Stimulated activated CD8-positive, alpha-beta memory T cell treated with anti-CD3 and anti-CD28 coated beads, Interleukin-12 subunit alpha, Interleukin-12 subunit beta, amount 100 ng/mL, for 24 hours (primary cell): ENCODE data around the gene HSPBAP1.
"Not testable (repeated sequence)": the region's sequence is repeated elsewhere in the genome, so short reads cannot be mapped to it uniquely, and the experiment has no call there.

Source experiments
- DNase-seq: peaks from one replicate; pipeline ENCODE4 v3.0.0-alpha.2; 2020; ENCODE audit errors: extremely low read depth

Gene HSPBAP1

GRCh38 chr3:122739172-122739571 is 54.5 kb downstream of the HSPBAP1 start:
- no peak for DNase-seq

- DNase-seq: not testable (repeated sequence)
Observed at GRCh38 chr3:122732682-122733525, 60.7 kb downstream of the HSPBAP1 start.

DNA sequence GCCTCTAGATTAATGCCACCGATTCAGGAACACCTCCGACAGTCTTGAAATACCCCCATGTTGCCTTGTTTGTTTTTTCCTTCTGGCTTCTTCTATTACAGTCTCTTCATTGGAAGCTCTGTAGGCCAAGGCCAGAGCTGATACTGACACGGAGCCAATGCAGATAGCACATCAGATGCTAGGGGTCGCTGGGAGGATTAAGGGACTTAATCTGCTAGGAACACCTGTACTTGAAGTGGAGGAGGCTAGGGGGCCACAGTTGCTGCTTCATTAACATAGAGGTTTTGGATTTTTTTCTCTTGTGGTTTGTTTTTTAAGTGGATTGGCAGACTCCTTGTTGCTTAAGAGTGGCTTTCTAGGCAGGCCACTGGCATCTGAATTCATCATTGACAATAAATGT is 63.4 kb downstream of the HSPBAP1 start:
- no peak for DNase-seq

DNA sequence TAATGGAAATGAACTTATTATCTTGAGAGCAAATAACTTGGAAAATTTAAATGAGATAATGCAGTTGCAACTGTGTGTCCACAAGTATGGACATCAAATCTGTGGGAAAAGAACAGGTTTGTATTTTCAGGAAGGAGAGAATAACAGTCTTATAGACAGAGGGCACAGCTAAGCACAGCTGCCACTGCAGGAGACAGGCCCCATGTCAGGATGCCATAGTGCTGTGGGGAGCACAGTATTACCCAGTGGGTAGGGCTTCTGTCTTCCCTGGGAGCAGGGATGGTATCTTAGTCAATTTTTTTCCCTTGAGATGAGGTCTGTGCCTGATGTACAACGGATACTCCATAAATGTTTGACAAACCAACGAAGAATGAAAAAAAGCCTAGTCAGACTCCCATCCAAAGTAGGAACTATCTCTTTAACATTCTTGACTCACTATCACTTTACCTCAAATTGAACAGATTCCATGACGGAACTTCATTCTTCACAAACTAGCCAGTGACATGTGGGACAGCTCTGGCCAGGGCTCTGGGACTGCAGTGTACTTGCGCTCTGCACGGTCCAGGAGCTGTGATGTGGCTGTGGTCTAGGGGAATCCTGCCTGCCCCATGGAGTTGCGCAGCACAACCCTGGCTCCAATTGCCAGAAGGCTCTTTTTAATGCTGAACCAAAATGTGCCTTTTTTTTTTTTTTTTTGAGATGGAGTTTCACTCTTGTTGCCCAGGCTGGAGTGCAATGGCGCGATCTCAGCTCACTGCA is 64.7 kb downstream of the HSPBAP1 start:
- DNase-seq: no peak

- no peak for DNase-seq
Observed at GRCh38 chr3:122728186-122728585, 65.4 kb downstream of the HSPBAP1 start.

DNA sequence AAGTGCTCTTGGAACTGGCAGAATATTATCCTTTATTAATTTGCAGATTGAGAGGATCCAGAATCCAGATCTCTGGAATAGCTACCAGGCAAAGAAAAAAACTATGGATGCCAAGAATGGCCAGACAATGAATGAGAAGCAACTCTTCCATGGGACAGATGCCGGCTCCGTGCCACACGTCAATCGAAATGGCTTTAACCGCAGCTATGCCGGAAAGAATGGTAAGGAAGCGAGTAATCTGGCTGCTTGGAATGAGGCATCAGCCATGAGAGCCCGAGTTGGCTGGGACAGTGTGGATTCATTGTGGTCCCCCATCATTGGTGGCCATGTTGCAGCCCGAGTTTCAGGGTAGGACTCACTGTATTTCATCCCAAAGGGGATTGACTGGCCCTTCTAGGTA is 65.9 kb downstream of the HSPBAP1 start:
- no peak for DNase-seq

- no peak for DNase-seq
Observed at GRCh38 chr3:122727294-122727693, 66.3 kb downstream of the HSPBAP1 start.

GRCh38 chr3:122725106-122725505 is 68.5 kb downstream of the HSPBAP1 start:
- DNase-seq: no peak

- DNase-seq: no peak
Observed at GRCh38 chr3:122719273-122719921, 74.2 kb downstream of the HSPBAP1 start.

GRCh38 chr3:122716667-122717066 is 77.0 kb downstream of the HSPBAP1 start:
- no peak for DNase-seq

DNA sequence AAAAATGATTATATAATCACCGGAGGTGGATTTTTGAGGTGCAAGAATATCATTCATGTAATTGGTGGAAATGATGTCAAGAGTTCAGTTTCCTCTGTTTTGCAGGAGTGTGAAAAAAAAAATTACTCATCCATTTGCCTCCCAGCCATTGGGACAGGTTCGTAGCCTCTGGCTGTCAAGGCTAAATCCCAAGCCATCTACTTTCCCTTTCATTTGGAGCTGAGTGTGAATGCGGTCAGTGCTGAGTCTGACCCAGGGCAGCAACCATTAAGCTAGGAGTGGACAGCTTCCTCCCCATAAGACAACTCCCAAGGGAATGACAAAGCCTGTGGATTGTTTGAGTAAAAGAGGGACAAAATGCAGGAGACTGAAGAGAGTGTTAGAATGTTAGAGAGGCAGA is 79.4 kb downstream of the HSPBAP1 start:
- no peak for DNase-seq

- not testable (repeated sequence) for DNase-seq
Observed at GRCh38 chr3:122710616-122711251, 82.9 kb downstream of the HSPBAP1 start.

DNA sequence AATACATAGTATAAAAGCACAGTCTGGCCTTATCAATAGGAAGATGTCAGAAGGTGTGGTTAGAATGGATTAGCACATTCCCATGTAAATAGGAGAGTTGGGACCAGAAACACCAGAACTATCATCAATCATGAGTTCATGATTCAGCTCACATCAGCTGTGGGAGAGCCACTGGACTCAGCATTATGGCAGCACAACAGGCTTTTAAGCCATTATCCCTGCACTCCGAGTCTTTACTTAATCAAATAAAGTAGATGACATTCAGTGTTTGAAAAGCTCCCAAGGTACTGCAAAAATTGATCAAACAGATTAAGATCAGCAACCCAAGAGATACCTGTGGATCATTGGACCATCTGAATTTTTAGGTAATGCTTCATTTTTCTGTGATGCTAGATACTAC is 88.3 kb downstream of the HSPBAP1 start:
- no peak for DNase-seq

DNA sequence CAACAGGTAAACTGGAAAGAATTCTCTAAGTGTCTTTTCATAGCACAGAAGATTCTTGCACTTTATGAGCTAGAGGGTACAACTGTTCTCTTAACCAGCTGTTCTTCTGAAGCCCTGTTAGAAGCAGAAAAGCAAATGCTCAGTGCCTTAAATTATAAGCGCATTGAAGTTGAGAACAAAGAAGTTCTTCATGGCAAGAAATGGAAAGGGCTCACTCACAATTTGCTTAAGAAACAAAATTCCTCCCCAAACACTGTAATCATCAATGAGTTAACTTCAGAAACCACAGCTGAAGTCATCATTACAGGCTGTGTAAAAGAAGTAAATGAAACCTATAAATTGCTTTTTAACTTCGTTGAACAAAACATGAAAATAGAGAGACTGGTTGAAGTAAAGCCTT is 93.4 kb downstream of the HSPBAP1 start:
- no peak for DNase-seq

- no peak for DNase-seq
Observed at GRCh38 chr3:122697952-122698620, 95.5 kb downstream of the HSPBAP1 start.

- no peak for DNase-seq
Observed at GRCh38 chr3:122695927-122696561, 97.6 kb downstream of the HSPBAP1 start.

DNA sequence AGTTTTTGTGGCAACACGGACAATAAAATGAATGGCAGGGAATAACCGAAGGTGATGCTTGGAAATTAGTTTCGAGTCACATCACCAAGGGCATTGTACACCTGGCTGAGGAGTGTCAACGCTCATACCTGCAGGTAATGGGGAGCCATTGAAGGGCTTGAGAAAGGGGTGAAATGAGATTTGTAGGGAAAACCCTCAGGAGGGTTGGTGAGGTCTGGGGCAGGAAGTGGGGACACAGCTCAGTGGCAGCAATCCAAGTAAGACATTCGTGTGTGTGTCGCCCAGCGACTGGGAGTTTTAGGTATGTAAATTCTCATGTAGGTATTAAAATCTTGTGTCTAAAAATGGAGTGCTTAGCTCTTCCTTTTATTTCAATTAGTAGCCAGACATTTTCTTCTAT is 98.7 kb downstream of the HSPBAP1 start:
- no peak for DNase-seq

DNA sequence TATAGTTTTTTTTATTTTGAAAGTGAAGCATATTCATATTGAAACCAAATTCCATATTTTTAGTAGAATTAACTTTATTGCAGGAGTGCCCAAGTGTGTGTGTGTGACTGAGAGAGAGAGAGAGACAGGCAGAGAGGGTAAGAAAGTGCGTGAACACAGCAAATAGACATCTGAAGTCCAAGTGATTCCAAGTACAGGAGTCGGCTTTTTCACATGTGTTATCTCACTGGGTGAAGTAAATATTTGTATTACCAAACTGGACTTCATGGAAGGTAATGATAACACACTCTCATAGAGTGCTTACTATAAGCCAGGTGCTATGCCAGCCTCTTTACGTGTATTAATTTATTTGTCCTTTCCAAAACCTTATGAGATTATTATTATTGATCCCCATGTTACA is 101.0 kb downstream of the HSPBAP1 start:
- no peak for DNase-seq

DNA sequence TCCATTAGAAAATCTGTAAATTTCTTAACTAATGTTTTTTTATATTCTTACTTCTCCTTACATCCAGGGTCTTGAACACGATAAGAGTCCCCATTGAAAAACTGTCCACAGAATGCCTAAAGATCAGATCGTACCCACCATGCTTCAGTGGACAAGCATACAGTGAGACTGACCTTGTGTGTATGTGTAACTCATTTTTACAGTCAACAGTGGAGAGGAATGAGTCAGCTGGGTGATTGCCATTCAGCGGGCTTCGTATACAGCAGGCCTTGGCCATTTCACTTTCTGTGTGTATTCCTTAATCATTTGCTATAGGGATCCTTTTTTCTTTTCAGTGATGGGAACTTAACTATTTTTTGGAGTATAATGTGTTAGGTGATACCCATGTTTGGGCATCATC is 102.4 kb downstream of the HSPBAP1 start:
- DNase-seq: no peak

- DNase-seq: no peak
Observed at GRCh38 chr3:122690096-122690495, 103.5 kb downstream of the HSPBAP1 start.
